ENCODE results near the gene PRR7.

- TF ChIP-seq, protein P1, sequence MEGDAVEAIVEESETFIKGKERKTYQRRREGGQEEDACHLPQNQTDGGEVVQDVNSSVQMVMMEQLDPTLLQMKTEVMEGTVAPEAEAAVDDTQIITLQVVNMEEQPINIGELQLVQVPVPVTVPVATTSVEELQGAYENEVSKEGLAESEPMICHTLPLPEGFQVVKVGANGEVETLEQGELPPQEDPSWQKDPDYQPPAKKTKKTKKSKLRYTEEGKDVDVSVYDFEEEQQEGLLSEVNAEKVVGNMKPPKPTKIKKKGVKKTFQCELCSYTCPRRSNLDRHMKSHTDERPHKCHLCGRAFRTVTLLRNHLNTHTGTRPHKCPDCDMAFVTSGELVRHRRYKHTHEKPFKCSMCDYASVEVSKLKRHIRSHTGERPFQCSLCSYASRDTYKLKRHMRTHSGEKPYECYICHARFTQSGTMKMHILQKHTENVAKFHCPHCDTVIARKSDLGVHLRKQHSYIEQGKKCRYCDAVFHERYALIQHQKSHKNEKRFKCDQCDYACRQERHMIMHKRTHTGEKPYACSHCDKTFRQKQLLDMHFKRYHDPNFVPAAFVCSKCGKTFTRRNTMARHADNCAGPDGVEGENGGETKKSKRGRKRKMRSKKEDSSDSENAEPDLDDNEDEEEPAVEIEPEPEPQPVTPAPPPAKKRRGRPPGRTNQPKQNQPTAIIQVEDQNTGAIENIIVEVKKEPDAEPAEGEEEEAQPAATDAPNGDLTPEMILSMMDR (conservative IDR thresholded peaks at IDR 0.05; ENCODE audit: low read depth, low read length): no peak
- no peak for TF ChIP-seq EZH2phosphoT487 (IDR thresholded peaks at IDR 0.05; ENCODE audit: borderline replicate concordance, low read length)
Measured at GRCh38 chr5:177467436-177467835, 20.8 kb downstream of the PRR7 start.
